Measurements from ENCODE around the gene RAB40A.
"Not testable (repeated sequence)": the region's sequence is repeated elsewhere in the genome, so short reads cannot be mapped to it uniquely, and the experiment has no call there.

GRCh38 chrX:103493578-103493977, 25.7 kb downstream of the RAB40A start:
- TF ChIP-seq EZH2 (IDR thresholded peaks at IDR 0.05; ENCODE audit: low read depth) = not testable (repeated sequence)
- TF ChIP-seq, protein P1, sequence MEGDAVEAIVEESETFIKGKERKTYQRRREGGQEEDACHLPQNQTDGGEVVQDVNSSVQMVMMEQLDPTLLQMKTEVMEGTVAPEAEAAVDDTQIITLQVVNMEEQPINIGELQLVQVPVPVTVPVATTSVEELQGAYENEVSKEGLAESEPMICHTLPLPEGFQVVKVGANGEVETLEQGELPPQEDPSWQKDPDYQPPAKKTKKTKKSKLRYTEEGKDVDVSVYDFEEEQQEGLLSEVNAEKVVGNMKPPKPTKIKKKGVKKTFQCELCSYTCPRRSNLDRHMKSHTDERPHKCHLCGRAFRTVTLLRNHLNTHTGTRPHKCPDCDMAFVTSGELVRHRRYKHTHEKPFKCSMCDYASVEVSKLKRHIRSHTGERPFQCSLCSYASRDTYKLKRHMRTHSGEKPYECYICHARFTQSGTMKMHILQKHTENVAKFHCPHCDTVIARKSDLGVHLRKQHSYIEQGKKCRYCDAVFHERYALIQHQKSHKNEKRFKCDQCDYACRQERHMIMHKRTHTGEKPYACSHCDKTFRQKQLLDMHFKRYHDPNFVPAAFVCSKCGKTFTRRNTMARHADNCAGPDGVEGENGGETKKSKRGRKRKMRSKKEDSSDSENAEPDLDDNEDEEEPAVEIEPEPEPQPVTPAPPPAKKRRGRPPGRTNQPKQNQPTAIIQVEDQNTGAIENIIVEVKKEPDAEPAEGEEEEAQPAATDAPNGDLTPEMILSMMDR (conservative IDR thresholded peaks at IDR 0.05) = not testable (repeated sequence)

All from PC-9 (cell line).